ENCODE measurements around the gene CELSR2.

CELSR2 gene, protein sequence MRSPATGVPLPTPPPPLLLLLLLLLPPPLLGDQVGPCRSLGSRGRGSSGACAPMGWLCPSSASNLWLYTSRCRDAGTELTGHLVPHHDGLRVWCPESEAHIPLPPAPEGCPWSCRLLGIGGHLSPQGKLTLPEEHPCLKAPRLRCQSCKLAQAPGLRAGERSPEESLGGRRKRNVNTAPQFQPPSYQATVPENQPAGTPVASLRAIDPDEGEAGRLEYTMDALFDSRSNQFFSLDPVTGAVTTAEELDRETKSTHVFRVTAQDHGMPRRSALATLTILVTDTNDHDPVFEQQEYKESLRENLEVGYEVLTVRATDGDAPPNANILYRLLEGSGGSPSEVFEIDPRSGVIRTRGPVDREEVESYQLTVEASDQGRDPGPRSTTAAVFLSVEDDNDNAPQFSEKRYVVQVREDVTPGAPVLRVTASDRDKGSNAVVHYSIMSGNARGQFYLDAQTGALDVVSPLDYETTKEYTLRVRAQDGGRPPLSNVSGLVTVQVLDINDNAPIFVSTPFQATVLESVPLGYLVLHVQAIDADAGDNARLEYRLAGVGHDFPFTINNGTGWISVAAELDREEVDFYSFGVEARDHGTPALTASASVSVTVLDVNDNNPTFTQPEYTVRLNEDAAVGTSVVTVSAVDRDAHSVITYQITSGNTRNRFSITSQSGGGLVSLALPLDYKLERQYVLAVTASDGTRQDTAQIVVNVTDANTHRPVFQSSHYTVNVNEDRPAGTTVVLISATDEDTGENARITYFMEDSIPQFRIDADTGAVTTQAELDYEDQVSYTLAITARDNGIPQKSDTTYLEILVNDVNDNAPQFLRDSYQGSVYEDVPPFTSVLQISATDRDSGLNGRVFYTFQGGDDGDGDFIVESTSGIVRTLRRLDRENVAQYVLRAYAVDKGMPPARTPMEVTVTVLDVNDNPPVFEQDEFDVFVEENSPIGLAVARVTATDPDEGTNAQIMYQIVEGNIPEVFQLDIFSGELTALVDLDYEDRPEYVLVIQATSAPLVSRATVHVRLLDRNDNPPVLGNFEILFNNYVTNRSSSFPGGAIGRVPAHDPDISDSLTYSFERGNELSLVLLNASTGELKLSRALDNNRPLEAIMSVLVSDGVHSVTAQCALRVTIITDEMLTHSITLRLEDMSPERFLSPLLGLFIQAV (N-terminal part only)
- 1.8 to 20.0 (median 8.7) reads per million in 9 experiments for total RNA-seq

GRCh38 chr1:109248797-109249629 lies at the start of gene CELSR2:
Gene CELSR2 (plus strand): TSS chr1:109249539. CDS start chr1:109250080, 541 bp downstream.
- H3K27ac Mint-ChIP-seq: peak within 1 kb of the TSS in 1 of 2 donors; percentile 35
- H3K9me3 Mint-ChIP-seq: no peaks in the 10 kb centered on the region
- peaks cover 8 to 31% of the 10 kb centered on the region in 2 donors for H3K27me3 Mint-ChIP-seq
- peaks cover 7 to 27% of the 10 kb centered on the region in 2 donors for H3K4me1 Mint-ChIP-seq (ENCODE audit: low read depth in 2 of 2)
- H3K36me3 Mint-ChIP-seq (ENCODE audit: insufficient read depth): no peaks in the 10 kb centered on the region
- DNase-seq (peak; percentile 42 to 54 (median 51)), ATAC-seq (replicated peaks) (peak; percentile 97)
- peak within 1 kb of the TSS; percentile 77 to 80 for H3K4me3 Mint-ChIP-seq

GRCh38 chr1:109199710-109200109 lies 49.6 kb upstream of the CELSR2 start:
- ATAC-seq (replicated peaks): peak; percentile 32

GRCh38 chr1:109201123-109201703 lies 48.1 kb upstream of the CELSR2 start:
- Mint-ChIP-seq H3K27me3 (no peaks in the 10 kb centered on the region), H3K27ac (no peak overlapping the region), H3K9me3 (no peaks in the 10 kb centered on the region), H3K4me3 (no peak overlapping the region), H3K4me1 (ENCODE audit: low read depth in 2 of 2) (peaks cover 8 to 11% of the 10 kb centered on the region in 2 donors), H3K36me3 (ENCODE audit: insufficient read depth) (no peaks in the 10 kb centered on the region)
- peak in 1 of 3 experiments; percentile 7 for DNase-seq
- no peak for ATAC-seq (replicated peaks)

More at GRCh38 chr1:109199710-109200109, 49.6 kb upstream of the CELSR2 start:
- Mint-ChIP-seq H3K36me3 (ENCODE audit: insufficient read depth) (no peaks in the 10 kb centered on the region), H3K27me3 (no peaks in the 10 kb centered on the region), H3K9me3 (no peaks in the 10 kb centered on the region), H3K4me3 (no peak overlapping the region), H3K4me1 (ENCODE audit: low read depth in 2 of 2) (peaks cover 8 to 11% of the 10 kb centered on the region in 2 donors), H3K27ac (peak overlapping the region in 1 of 2 donors; percentile 44)
- no peak for DNase-seq

- H3K36me3 Mint-ChIP-seq (ENCODE audit: insufficient read depth): no peaks in the 10 kb centered on the region
- H3K9me3 Mint-ChIP-seq: no peaks in the 10 kb centered on the region
- no peak overlapping the region for H3K27ac Mint-ChIP-seq
- no peak for DNase-seq
- ATAC-seq (replicated peaks): no peak
- H3K4me3 Mint-ChIP-seq: no peak overlapping the region
- H3K27me3 Mint-ChIP-seq: peaks cover 0 to 4% of the 10 kb centered on the region in 2 donors
- H3K4me1 Mint-ChIP-seq (ENCODE audit: low read depth in 2 of 2): peaks cover 2 to 5% of the 10 kb centered on the region in 2 donors
Measured at GRCh38 chr1:109204484-109204883, 44.9 kb upstream of the CELSR2 start.

DNA sequence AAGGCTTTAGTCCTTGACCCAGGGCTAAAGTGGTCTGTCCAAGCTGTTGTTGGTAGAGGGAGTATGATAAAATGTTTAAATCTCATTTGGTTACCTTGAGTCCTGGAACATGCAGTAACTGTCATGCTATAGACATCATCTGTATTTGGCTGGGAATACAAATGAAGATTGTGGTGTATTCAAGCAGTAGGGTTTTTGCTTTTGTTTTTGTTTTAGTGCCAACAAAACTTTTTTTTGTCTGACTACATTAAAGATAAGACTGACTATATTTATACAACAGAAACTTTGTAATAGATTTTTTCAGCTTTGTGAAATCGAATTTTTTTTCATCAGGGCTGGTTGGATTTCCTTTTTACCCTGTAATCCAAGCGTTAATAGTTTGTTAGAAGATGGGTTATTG lies 43.0 kb upstream of the CELSR2 start:
- no peak overlapping the region for H3K27ac Mint-ChIP-seq

GRCh38 chr1:109207467-109208103 lies 41.8 kb upstream of the CELSR2 start:
- ATAC-seq (replicated peaks): no peak
- no peak overlapping the region for H3K27ac Mint-ChIP-seq
- peaks cover 0 to 1% of the 10 kb centered on the region in 2 donors for H3K4me1 Mint-ChIP-seq (ENCODE audit: low read depth in 2 of 2)

More for the DNA sequence above, 43.0 kb upstream of the CELSR2 start:
- Mint-ChIP-seq H3K27me3 (peaks cover 0 to 9% of the 10 kb centered on the region in 2 donors), H3K4me1 (ENCODE audit: low read depth in 2 of 2) (peaks cover 0 to 1% of the 10 kb centered on the region in 2 donors), H3K9me3 (no peaks in the 10 kb centered on the region), H3K36me3 (ENCODE audit: insufficient read depth) (no peaks in the 10 kb centered on the region), H3K4me3 (no peak overlapping the region)
- no peak for ATAC-seq (replicated peaks)
- no peak for DNase-seq

DNA sequence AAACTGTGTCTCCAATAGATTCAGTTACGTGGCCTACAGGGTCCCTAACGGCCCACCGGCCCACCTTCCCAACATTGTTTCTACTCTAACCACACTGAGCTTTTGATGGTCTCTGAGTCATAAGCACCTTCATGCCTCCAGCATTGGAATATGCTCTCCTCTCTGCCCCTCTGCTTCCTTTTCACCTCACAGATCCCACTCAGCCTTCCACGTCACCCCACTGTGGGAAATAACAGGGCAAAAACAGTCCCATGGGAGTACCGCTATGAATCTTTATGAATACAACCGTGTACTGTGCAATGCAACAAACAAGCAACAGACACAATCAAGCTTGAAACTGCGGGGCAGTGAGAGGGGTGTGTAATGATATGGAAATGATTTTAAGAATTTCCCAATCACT lies 40.9 kb upstream of the CELSR2 start:
- Mint-ChIP-seq H3K4me1 (ENCODE audit: low read depth in 2 of 2) (peaks cover 0 to under 1% of the 10 kb centered on the region in 2 donors), H3K36me3 (ENCODE audit: insufficient read depth) (peaks cover 1% of the 10 kb centered on the region), H3K27me3 (peaks cover 0 to 9% of the 10 kb centered on the region in 2 donors), H3K9me3 (no peaks in the 10 kb centered on the region), H3K4me3 (no peak overlapping the region), H3K27ac (no peak overlapping the region)
- DNase-seq: no peak
- no peak for ATAC-seq (replicated peaks)

More at GRCh38 chr1:109207467-109208103, 41.8 kb upstream of the CELSR2 start:
- Mint-ChIP-seq H3K27me3 (peaks cover 0 to 9% of the 10 kb centered on the region in 2 donors), H3K9me3 (no peaks in the 10 kb centered on the region), H3K36me3 (ENCODE audit: insufficient read depth) (no peaks in the 10 kb centered on the region), H3K4me3 (no peak overlapping the region)
- DNase-seq: no peak

DNA sequence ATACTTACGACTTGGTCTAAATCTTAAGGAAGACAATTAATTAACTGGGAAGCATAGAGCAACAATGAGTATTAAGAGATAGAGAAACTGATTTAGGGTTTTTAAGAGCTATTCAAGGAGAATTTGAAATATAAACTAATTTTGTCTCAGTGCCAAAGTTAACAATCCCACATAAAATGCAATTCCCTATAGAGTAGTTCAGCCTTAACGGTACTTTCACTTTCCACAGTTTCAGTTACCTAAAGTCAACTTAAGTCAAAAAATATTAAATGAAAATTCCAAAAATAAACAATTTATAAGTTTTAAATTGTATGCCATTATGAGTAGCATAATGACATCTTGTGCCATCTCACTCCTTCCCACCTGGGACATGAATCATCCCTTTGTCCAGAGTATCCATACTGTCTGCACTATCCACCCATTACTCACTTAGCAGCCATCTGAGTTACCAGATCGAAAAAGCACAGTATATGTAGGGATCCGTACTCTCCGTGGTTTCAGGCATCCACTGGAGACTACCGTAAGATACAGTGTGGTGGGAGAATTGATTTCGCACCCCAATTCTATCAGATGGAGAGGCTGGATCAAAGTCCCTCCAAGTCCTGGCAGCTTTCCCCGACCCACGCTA lies 40.4 kb upstream of the CELSR2 start:
- Mint-ChIP-seq H3K36me3 (ENCODE audit: insufficient read depth) (peaks cover 7% of the 10 kb centered on the region), H3K4me1 (ENCODE audit: low read depth in 2 of 2) (peaks cover 0 to 2% of the 10 kb centered on the region in 2 donors), H3K27me3 (peaks cover 0 to 9% of the 10 kb centered on the region in 2 donors), H3K27ac (no peak overlapping the region), H3K4me3 (no peak overlapping the region), H3K9me3 (no peaks in the 10 kb centered on the region)
- ATAC-seq (replicated peaks): no peak
- no peak for DNase-seq

GRCh38 chr1:109210058-109210457 lies 39.3 kb upstream of the CELSR2 start:
- Mint-ChIP-seq H3K36me3 (ENCODE audit: insufficient read depth) (peaks cover 15% of the 10 kb centered on the region), H3K9me3 (no peaks in the 10 kb centered on the region), H3K4me3 (no peak overlapping the region), H3K27me3 (peaks cover 0 to 9% of the 10 kb centered on the region in 2 donors), H3K4me1 (ENCODE audit: low read depth in 2 of 2) (peaks cover 10 to 12% of the 10 kb centered on the region in 2 donors), H3K27ac (no peak overlapping the region)
- ATAC-seq (replicated peaks) (no peak), DNase-seq (no peak)

GRCh38 chr1:109213345-109213823 lies 36.0 kb upstream of the CELSR2 start:
- Mint-ChIP-seq H3K4me3 (peak overlapping the region; percentile 100), H3K9me3 (no peaks in the 10 kb centered on the region), H3K4me1 (ENCODE audit: low read depth in 2 of 2) (peaks cover 28% of the 10 kb centered on the region in 2 donors), H3K36me3 (ENCODE audit: insufficient read depth) (peaks cover 23% of the 10 kb centered on the region), H3K27ac (peak overlapping the region; percentile 95 to 97), H3K27me3 (peaks cover 0 to 9% of the 10 kb centered on the region in 2 donors)
- no peak for DNase-seq
- ATAC-seq (replicated peaks): no peak

Data from effector memory CD8-positive, alpha-beta T cell (primary cell).